NB4 (cell line): ENCODE results near the gene ADIPOR1.

Experiments used
- POLR2A ChIP-seq: IDR thresholded peaks from 2 replicates; pipeline ENCODE4 v1.6.1; 2011; ENCODE audit warnings: mild to moderate bottlenecking; ENCODE audit not compliant: insufficient read length; ENCODE audit errors: extremely low read depth
- TF ChIP-seq, protein P1 (sequence below): IDR thresholded peaks from one replicate; pipeline ENCODE4 v1.5.1; 2012; ENCODE audit warnings: low read depth, low read length

DNA sequence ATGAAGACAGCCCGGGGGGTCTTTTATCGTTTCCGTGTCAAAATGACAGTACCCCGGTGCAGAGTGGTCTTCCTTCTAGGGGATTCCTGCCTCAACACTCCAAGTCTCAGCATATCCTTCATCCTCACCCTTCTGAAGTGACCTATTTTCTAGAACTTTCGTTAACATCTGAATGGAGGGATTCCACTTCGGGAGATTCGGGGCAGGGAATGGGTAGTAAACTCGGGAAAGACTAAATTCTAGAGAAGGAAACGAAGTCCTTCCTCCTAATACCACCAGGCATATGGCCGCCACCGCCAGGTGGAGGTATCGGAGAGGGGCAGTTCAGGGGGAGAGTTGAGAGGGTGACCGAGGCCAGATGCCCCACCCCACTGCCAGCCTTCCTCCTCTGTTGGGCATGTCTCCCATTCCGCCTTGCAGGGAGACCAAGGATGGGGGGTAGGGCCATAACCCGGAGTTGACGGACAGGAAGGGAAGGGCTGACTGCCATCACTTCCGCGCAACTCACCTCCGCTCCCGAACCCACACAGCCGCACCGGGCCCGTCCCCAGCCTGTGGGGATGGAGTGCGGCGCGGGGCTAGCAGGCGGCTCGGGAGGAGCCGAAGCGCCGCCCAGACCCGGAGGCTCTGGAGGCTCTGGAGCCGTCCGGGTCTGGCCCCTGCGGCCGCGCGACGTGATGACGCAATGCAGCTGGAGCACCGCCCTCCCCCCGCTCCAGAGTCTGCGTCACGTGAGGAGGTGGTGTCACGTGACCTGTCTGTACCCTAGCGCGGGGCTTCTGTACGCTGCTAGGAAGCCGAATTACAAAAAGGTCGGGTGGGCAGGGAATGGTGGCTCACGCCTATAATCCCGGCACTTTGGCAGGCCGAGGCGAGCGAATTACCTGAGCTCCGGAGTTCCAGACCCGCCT, 31.3 kb downstream of the ADIPOR1 start, which contains the start of gene KLHL12:
- peak; percentile 91 for TF ChIP-seq POLR2A
- TF ChIP-seq, protein P1, sequence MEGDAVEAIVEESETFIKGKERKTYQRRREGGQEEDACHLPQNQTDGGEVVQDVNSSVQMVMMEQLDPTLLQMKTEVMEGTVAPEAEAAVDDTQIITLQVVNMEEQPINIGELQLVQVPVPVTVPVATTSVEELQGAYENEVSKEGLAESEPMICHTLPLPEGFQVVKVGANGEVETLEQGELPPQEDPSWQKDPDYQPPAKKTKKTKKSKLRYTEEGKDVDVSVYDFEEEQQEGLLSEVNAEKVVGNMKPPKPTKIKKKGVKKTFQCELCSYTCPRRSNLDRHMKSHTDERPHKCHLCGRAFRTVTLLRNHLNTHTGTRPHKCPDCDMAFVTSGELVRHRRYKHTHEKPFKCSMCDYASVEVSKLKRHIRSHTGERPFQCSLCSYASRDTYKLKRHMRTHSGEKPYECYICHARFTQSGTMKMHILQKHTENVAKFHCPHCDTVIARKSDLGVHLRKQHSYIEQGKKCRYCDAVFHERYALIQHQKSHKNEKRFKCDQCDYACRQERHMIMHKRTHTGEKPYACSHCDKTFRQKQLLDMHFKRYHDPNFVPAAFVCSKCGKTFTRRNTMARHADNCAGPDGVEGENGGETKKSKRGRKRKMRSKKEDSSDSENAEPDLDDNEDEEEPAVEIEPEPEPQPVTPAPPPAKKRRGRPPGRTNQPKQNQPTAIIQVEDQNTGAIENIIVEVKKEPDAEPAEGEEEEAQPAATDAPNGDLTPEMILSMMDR, result peak; percentile 45
